ENCODE results near the gene FAM111A.

FAM111A gene

DNA sequence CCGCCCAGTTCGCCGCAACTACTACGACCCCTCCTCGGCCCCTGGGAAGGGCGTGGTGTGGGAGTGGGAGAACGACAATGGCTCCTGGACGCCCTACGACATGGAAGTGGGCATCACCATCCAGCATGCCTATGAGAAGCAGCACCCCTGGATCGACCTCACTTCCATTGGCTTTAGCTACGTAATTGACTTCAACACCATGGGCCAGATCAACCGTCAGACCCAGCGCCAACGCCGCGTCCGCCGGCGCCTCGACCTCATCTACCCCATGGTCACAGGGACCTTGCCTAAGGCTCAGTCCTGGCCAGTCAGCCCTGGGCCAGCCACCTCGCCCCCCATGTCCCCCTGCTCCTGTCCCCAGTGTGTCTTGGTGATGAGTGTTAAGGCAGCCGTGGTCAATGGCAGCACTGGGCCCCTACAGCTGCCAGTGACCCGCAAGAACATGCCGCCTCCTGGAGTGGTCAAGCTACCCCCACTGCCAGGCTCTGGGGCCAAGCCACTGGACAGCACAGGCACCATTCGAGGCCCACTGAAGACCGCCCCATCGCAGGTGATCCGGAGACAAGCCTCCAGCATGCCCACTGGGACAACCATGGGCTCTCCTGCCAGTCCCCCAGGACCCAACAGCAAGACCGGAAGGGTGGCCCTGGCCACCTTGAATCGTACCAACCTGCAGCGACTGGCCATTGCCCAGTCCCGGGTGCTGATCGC lies 39.2 kb downstream of the FAM111A start:
- Histone ChIP-seq H3K36me3 (ENCODE audit: control insufficient read depth, insufficient read depth, low read length) (peaks cover 18% of the 10 kb centered on the region), H3K4me1 (ENCODE audit: control insufficient read depth, insufficient read depth, low read length) (peaks cover 4% of the 10 kb centered on the region; the same call in 1 of the 2 replicates), H3K9me3 (ENCODE audit: control insufficient read depth, insufficient read depth, low read length) (0 out of 2 replicates have a peak, but pooled peaks cover 3% of the 10 kb centered on the region)

DNA sequence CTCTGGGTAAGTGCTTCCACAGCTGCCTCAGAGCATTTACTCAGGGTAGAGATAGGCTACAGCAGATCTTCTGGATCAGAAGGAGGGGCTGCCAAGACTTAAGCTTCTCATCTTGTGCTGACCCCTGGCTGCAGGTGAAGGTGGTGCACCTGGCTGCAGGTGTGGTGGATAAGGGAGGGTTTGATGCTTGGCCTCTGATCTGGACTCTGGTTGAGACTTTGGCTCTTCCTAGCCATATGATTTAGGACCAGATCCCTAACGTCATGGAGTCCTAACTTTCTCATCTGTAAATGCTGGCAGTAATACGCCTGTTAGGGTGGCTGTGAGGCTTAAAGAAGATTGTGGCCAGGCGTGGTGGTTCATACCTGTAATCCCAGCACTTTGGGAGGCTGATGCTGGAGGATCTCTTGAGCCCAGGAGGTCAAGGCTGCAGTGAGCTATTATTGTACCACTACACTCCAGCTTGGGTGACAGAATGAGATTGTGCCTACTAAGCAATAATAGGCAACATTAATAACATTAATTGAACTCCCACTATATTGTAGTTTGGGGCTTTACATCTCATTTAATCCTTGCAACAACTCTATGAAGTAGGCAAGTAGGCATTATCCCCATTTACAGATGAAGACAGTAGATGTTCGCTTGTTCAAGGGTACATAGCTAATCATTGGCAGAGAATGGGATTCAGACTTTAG lies 39.9 kb downstream of the FAM111A start:
- Histone ChIP-seq H3K27ac (ENCODE audit: low read depth, low read length) (no peak overlapping the region), H3K36me3 (ENCODE audit: control insufficient read depth, insufficient read depth, low read length) (peaks cover 18% of the 10 kb centered on the region), H3K27me3 (ENCODE audit: control insufficient read depth, insufficient read depth, low read length) (no peaks in the 10 kb centered on the region), H3K9ac (ENCODE audit: low read depth, low read length) (no peak overlapping the region), H3K4me1 (ENCODE audit: control insufficient read depth, insufficient read depth, low read length) (peaks cover 4% of the 10 kb centered on the region; the same call in 1 of the 2 replicates), H3K9me3 (ENCODE audit: control insufficient read depth, insufficient read depth, low read length) (0 out of 2 replicates have a peak, but pooled peaks cover 3% of the 10 kb centered on the region), H3K4me3 (ENCODE audit: low read depth, low read length) (no peak overlapping the region)

More for the DNA sequence above, 39.2 kb downstream of the FAM111A start:
- Histone ChIP-seq H3K27ac (ENCODE audit: low read depth, low read length) (no peak overlapping the region), H3K27me3 (ENCODE audit: control insufficient read depth, insufficient read depth, low read length) (no peaks in the 10 kb centered on the region), H3K4me3 (ENCODE audit: low read depth, low read length) (no peak overlapping the region), H3K9ac (ENCODE audit: low read depth, low read length) (no peak overlapping the region)

DNA sequence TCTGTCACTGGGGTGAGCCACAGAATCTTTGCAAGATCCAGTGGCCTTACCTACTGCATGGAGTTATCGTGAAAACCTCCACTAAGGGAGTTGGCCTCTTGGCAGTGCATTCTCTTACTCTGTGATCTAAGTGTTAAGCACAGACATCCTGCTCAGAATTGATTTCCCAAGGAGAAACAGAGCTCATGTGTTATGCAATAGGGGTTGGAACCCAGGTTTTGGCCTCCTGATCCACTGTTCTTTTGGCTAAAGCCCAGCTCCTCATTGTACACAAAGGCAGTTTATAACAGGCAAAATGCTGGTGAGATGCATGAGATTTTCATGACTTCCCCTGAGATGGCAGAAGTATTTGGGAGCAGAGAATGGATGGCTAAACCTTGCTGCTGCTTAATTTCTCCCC lies 41.1 kb downstream of the FAM111A start:
- H3K4me1 ChIP-seq (ENCODE audit: control insufficient read depth, insufficient read depth, low read length), result peaks cover 4% of the 10 kb centered on the region; the same call in 1 of the 2 replicates
- no peak overlapping the region for H3K9ac ChIP-seq (ENCODE audit: low read depth, low read length)
- H3K27ac ChIP-seq (ENCODE audit: low read depth, low read length), result no peak overlapping the region
- no peak overlapping the region for H3K4me3 ChIP-seq (ENCODE audit: low read depth, low read length)
- peaks cover 23% of the 10 kb centered on the region for H3K36me3 ChIP-seq (ENCODE audit: control insufficient read depth, insufficient read depth, low read length)
- 0 out of 2 replicates have a peak, but pooled peaks cover 1% of the 10 kb centered on the region for H3K9me3 ChIP-seq (ENCODE audit: control insufficient read depth, insufficient read depth, low read length)
- H3K27me3 ChIP-seq (ENCODE audit: control insufficient read depth, insufficient read depth, low read length), result no peaks in the 10 kb centered on the region

GRCh38 chr11:59184691-59185339 lies 42.2 kb downstream of the FAM111A start:
- peaks cover 4% of the 10 kb centered on the region; the same call in 1 of the 2 replicates for H3K4me1 ChIP-seq (ENCODE audit: control insufficient read depth, insufficient read depth, low read length)
- peaks cover 34% of the 10 kb centered on the region for H3K36me3 ChIP-seq (ENCODE audit: control insufficient read depth, insufficient read depth, low read length)
- H3K4me3 ChIP-seq (ENCODE audit: low read depth, low read length), result no peak overlapping the region

GRCh38 chr11:59185386-59185945 lies 42.8 kb downstream of the FAM111A start:
- no peak overlapping the region for H3K4me3 ChIP-seq (ENCODE audit: low read depth, low read length)
- H3K27me3 ChIP-seq (ENCODE audit: control insufficient read depth, insufficient read depth, low read length), result no peaks in the 10 kb centered on the region
- H3K4me1 ChIP-seq (ENCODE audit: control insufficient read depth, insufficient read depth, low read length), result peaks cover 4% of the 10 kb centered on the region; the same call in 1 of the 2 replicates
- no peaks in the 10 kb centered on the region for H3K9me3 ChIP-seq (ENCODE audit: control insufficient read depth, insufficient read depth, low read length)
- H3K27ac ChIP-seq (ENCODE audit: low read depth, low read length), result no peak overlapping the region
- H3K9ac ChIP-seq (ENCODE audit: low read depth, low read length), result no peak overlapping the region
- H3K36me3 ChIP-seq (ENCODE audit: control insufficient read depth, insufficient read depth, low read length), result peaks cover 40% of the 10 kb centered on the region

More at GRCh38 chr11:59184691-59185339, 42.2 kb downstream of the FAM111A start:
- H3K9me3 ChIP-seq (ENCODE audit: control insufficient read depth, insufficient read depth, low read length), result no peaks in the 10 kb centered on the region
- no peak overlapping the region for H3K27ac ChIP-seq (ENCODE audit: low read depth, low read length)
- no peak overlapping the region for H3K9ac ChIP-seq (ENCODE audit: low read depth, low read length)
- no peaks in the 10 kb centered on the region for H3K27me3 ChIP-seq (ENCODE audit: control insufficient read depth, insufficient read depth, low read length)

DNA sequence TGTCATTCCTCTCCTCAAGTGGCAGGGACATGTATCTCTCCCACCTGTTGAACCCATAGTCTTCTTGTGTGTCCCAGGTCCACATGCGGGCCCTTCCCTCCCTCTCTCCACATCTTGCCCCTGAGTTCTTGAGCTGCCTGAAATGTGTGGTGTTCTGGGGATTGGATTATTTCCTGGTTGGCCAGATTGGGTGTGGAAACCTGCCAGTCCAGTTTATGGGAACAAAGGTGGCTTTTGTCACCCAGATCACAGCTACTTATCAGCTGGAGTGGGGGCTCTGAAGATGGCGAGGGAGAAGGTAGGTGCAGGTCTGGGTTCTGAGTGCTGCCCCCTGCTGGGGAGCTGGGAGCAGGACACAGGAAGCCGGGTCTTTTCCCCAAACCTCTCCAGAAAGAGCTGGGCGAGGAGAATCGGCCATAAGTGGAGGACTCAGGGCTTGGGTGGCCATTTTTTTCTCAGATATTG lies 43.5 kb downstream of the FAM111A start:
- Histone ChIP-seq H3K27ac (ENCODE audit: low read depth, low read length) (no peak overlapping the region), H3K36me3 (ENCODE audit: control insufficient read depth, insufficient read depth, low read length) (peaks cover 47% of the 10 kb centered on the region), H3K9ac (ENCODE audit: low read depth, low read length) (no peak overlapping the region), H3K27me3 (ENCODE audit: control insufficient read depth, insufficient read depth, low read length) (no peaks in the 10 kb centered on the region), H3K4me3 (ENCODE audit: low read depth, low read length) (no peak overlapping the region), H3K4me1 (ENCODE audit: control insufficient read depth, insufficient read depth, low read length) (peaks cover 4% of the 10 kb centered on the region; the same call in 1 of the 2 replicates), H3K9me3 (ENCODE audit: control insufficient read depth, insufficient read depth, low read length) (no peaks in the 10 kb centered on the region)

DNA sequence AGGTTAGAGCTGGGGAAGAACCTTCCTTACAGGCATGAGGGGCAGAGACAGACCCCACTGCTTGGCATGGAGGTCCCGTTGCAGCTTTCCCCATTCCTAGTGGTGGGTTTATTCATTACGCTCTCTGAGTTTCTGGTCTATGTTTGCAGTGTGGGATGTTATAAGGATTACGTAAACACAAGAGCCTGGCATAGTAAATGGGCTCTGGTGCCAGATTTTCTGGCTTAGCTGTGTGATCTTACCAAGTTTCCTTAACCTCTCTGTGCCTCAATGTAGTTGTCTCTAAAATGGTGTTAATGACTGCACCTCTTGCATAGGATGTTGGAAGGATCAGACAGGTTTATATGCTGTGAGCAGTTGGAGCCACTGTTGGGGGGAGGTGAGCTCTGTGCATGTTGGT lies 44.4 kb downstream of the FAM111A start:
- Histone ChIP-seq H3K4me1 (ENCODE audit: control insufficient read depth, insufficient read depth, low read length) (peaks cover 4% of the 10 kb centered on the region; the same call in 1 of the 2 replicates), H3K4me3 (ENCODE audit: low read depth, low read length) (no peak overlapping the region), H3K27ac (ENCODE audit: low read depth, low read length) (no peak overlapping the region), H3K27me3 (ENCODE audit: control insufficient read depth, insufficient read depth, low read length) (no peaks in the 10 kb centered on the region), H3K9me3 (ENCODE audit: control insufficient read depth, insufficient read depth, low read length) (no peaks in the 10 kb centered on the region), H3K36me3 (ENCODE audit: control insufficient read depth, insufficient read depth, low read length) (peaks cover 52% of the 10 kb centered on the region), H3K9ac (ENCODE audit: low read depth, low read length) (no peak overlapping the region)

- Histone ChIP-seq H3K4me3 (ENCODE audit: low read depth, low read length) (no peak overlapping the region), H3K36me3 (ENCODE audit: control insufficient read depth, insufficient read depth, low read length) (peaks cover 56% of the 10 kb centered on the region), H3K27me3 (ENCODE audit: control insufficient read depth, insufficient read depth, low read length) (no peaks in the 10 kb centered on the region), H3K9ac (ENCODE audit: low read depth, low read length) (no peak overlapping the region), H3K27ac (ENCODE audit: low read depth, low read length) (no peak overlapping the region), H3K9me3 (ENCODE audit: control insufficient read depth, insufficient read depth, low read length) (no peaks in the 10 kb centered on the region), H3K4me1 (ENCODE audit: control insufficient read depth, insufficient read depth, low read length) (peaks cover 4% of the 10 kb centered on the region; the same call in 1 of the 2 replicates)
Measured at GRCh38 chr11:59187587-59187986, 44.9 kb downstream of the FAM111A start.

- Histone ChIP-seq H3K4me1 (ENCODE audit: control insufficient read depth, insufficient read depth, low read length) (peaks cover 4% of the 10 kb centered on the region; the same call in 1 of the 2 replicates), H3K36me3 (ENCODE audit: control insufficient read depth, insufficient read depth, low read length) (peaks cover 52% of the 10 kb centered on the region), H3K4me3 (ENCODE audit: low read depth, low read length) (no peak overlapping the region), H3K9ac (ENCODE audit: low read depth, low read length) (no peak overlapping the region), H3K27me3 (ENCODE audit: control insufficient read depth, insufficient read depth, low read length) (no peaks in the 10 kb centered on the region), H3K9me3 (ENCODE audit: control insufficient read depth, insufficient read depth, low read length) (no peaks in the 10 kb centered on the region), H3K27ac (ENCODE audit: low read depth, low read length) (no peak overlapping the region)
Measured at GRCh38 chr11:59188954-59189353, 46.3 kb downstream of the FAM111A start.

DNA sequence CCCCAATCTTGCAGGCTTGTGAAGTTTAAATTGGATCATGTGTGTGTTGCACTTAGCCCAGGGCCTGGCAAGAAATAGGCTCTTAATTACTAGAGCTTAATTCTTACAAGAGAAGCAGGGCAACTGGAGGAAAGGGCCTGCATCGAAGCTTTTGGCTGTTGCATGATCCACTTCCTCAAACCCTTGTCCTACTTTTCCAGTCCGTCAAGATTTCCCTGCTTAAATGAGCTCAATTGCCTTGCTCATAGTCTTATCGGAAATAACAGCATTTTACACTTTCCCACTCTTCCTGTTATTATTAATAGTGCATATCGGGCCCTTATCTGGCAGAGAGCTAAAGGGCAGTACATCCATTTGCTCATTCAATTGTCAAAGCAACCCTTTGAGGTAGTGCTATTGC lies 47.3 kb downstream of the FAM111A start:
- Histone ChIP-seq H3K9ac (ENCODE audit: low read depth, low read length) (no peak overlapping the region), H3K9me3 (ENCODE audit: control insufficient read depth, insufficient read depth, low read length) (no peaks in the 10 kb centered on the region), H3K27me3 (ENCODE audit: control insufficient read depth, insufficient read depth, low read length) (no peaks in the 10 kb centered on the region), H3K4me1 (ENCODE audit: control insufficient read depth, insufficient read depth, low read length) (peaks cover 4% of the 10 kb centered on the region; the same call in 1 of the 2 replicates), H3K27ac (ENCODE audit: low read depth, low read length) (no peak overlapping the region), H3K4me3 (ENCODE audit: low read depth, low read length) (no peak overlapping the region), H3K36me3 (ENCODE audit: control insufficient read depth, insufficient read depth, low read length) (peaks cover 61% of the 10 kb centered on the region)
